Breast epithelium (tissue), 3 donors: ENCODE results near the gene GPC3.

Experiments used
- POLR2A ChIP-seq: fragments of 450-650 bp; IDR thresholded peaks from one replicate; pipeline ENCODE4 v1.6.1; 2016; ENCODE audit warnings: antibody characterized with exemption, mild to moderate bottlenecking, moderate library complexity
- POLR2AphosphoS5 ChIP-seq, 3 donors: sonication (generic); formaldehyde crosslinking; IDR thresholded peaks; one replicate each; pipeline ENCODE4 v1.6.1; 2017; ENCODE audit warnings: antibody characterized with exemption in 3 of 3
- TF ChIP-seq, protein P1 (sequence below), 3 donors: fragments of 450-650 bp; IDR thresholded peaks; one replicate each; pipeline ENCODE4 v1.5.1; 2016 to 2017; ENCODE audit warnings: antibody characterized with exemption in 3 of 3, mild to moderate bottlenecking in 3 of 3, moderate library complexity in 3 of 3

- TF ChIP-seq, protein P1, sequence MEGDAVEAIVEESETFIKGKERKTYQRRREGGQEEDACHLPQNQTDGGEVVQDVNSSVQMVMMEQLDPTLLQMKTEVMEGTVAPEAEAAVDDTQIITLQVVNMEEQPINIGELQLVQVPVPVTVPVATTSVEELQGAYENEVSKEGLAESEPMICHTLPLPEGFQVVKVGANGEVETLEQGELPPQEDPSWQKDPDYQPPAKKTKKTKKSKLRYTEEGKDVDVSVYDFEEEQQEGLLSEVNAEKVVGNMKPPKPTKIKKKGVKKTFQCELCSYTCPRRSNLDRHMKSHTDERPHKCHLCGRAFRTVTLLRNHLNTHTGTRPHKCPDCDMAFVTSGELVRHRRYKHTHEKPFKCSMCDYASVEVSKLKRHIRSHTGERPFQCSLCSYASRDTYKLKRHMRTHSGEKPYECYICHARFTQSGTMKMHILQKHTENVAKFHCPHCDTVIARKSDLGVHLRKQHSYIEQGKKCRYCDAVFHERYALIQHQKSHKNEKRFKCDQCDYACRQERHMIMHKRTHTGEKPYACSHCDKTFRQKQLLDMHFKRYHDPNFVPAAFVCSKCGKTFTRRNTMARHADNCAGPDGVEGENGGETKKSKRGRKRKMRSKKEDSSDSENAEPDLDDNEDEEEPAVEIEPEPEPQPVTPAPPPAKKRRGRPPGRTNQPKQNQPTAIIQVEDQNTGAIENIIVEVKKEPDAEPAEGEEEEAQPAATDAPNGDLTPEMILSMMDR (IDR thresholded peaks at IDR 0.05): no peak
- no peak for TF ChIP-seq POLR2AphosphoS5 (IDR thresholded peaks at IDR 0.05)
- no peak for TF ChIP-seq POLR2A
Observed at GRCh38 chrX:133633950-133634349, 351.4 kb downstream of the GPC3 start.
